ENCODE data around the gene MED12. TPM values are rescaled to one million over a fixed set of nuclear protein-coding genes. Genes with fewer than 3 reads are reported as not detected.
A peak's percentile ranks its signal among the peaks of the same experiment; 100 is the strongest.

Gene MED12
- 42.7 TPM for total RNA-seq
- 5.2 TPM for polyA plus RNA-seq (ENCODE audit: insufficient read depth, low read depth, low replicate concordance)
- long read RNA-seq, donor 1, partial matches to known transcripts, result 0 of 1 reads
- long read RNA-seq, donor 1, other reads (novel, unspliced or antisense), result 0 of 1 reads
- long read RNA-seq, donor 2, partial matches to known transcripts, result 5 of 7 reads
- long read RNA-seq, donor 2, other reads (novel, unspliced or antisense), result 0 of 7 reads
- long read RNA-seq, donor 3, partial matches to known transcripts, result 9 of 9 reads
- long read RNA-seq, donor 3, other reads (novel, unspliced or antisense), result 0 of 9 reads
- long read RNA-seq, donor 4, result 0 reads
- long read RNA-seq, donor 5, result 0 reads
- long read RNA-seq, donor 6, result 0 reads
- long read RNA-seq, donor 7, partial matches to known transcripts, result 2 of 4 reads
- long read RNA-seq, donor 7, other reads (novel, unspliced or antisense), result 2 of 4 reads
- long read RNA-seq, donor 8, result 0 reads
- long read RNA-seq, donor 9, partial matches to known transcripts, result 0 of 1 reads
- long read RNA-seq, donor 9, other reads (novel, unspliced or antisense), result 0 of 1 reads
- long read RNA-seq, donor 10, partial matches to known transcripts, result 0 of 1 reads
- long read RNA-seq, donor 10, other reads (novel, unspliced or antisense), result 0 of 1 reads

- DNase-seq, result peak; percentile 90 to 96 (median 92)
Observed at GRCh38 chrX:71118032-71118984, at the start of gene MED12. Gene MED12 (plus strand): TSS chrX:71118596. CDS start chrX:71118755, 159 bp downstream.

GRCh38 chrX:71070531-71070930 is 47.9 kb upstream of the MED12 start:
- intact Hi-C loops (cut with DNase I), result no loop called here
- Histone ChIP-seq H3K9me3 (ENCODE audit: control insufficient read depth in 2 of 3, insufficient read depth in 1 of 3, low read length in 3 of 3) (no peaks in the 10 kb centered on the region), H3K9ac (ENCODE audit: low read length in 3 of 3) (no peak overlapping the region), H3K4me1 (ENCODE audit: control insufficient read depth in 2 of 3, insufficient read depth in 2 of 3, low read depth in 1 of 3, low read length in 3 of 3) (peaks cover 0 to 2% (median 0%) of the 10 kb centered on the region in 3 donors), H3K4me3 (ENCODE audit: low read length in 3 of 3) (no peak overlapping the region), H3K27me3 (ENCODE audit: control insufficient read depth, insufficient read depth, low read length) (no peaks in the 10 kb centered on the region), H3K36me3 (ENCODE audit: control insufficient read depth in 2 of 3, insufficient read depth in 3 of 3, low read length in 3 of 3) (no peaks in the 10 kb centered on the region), H3K27ac (ENCODE audit: low read depth in 2 of 2, low read length in 2 of 2) (no peak overlapping the region)
- FAIRE-seq, result no peak
- no peak for TF ChIP-seq CTCF (IDR thresholded peaks at IDR 0.05; ENCODE audit: borderline replicate concordance, extremely low read depth, insufficient read depth)
- no peak for DNase-seq

More at GRCh38 chrX:71118032-71118984, at the start of gene MED12:
- peaks cover 0 to 8% (median 0%) of the 10 kb centered on the region in 3 donors for H3K4me1 ChIP-seq (ENCODE audit: control insufficient read depth in 2 of 3, insufficient read depth in 2 of 3, low read depth in 1 of 3, low read length in 3 of 3)
- TF ChIP-seq CTCF (IDR thresholded peaks at IDR 0.05; ENCODE audit: borderline replicate concordance, extremely low read depth, insufficient read depth), result no peak
- peak within 1 kb of the TSS; percentile 71 to 84 (median 82) for H3K4me3 ChIP-seq (ENCODE audit: low read length in 3 of 3)
- peak within 1 kb of the TSS; percentile 57 to 75 for H3K27ac ChIP-seq (ENCODE audit: low read depth in 2 of 2, low read length in 2 of 2)
- intact Hi-C loops (cut with DNase I), result no loop called here
- H3K36me3 ChIP-seq (ENCODE audit: control insufficient read depth in 2 of 3, insufficient read depth in 3 of 3, low read length in 3 of 3), result peaks cover 0 to 17% (median 13%) of the 10 kb centered on the region in 3 donors
- no peak for FAIRE-seq
- H3K9me3 ChIP-seq (ENCODE audit: control insufficient read depth in 2 of 3, insufficient read depth in 1 of 3, low read length in 3 of 3), result no peaks in the 10 kb centered on the region
- peak within 1 kb of the TSS; percentile 55 to 79 (median 75) for H3K9ac ChIP-seq (ENCODE audit: low read length in 3 of 3)
- H3K27me3 ChIP-seq (ENCODE audit: control insufficient read depth, insufficient read depth, low read length), result no peaks in the 10 kb centered on the region

- Histone ChIP-seq H3K9ac (ENCODE audit: low read length in 3 of 3) (no peak overlapping the region), H3K4me1 (ENCODE audit: control insufficient read depth in 2 of 3, insufficient read depth in 2 of 3, low read depth in 1 of 3, low read length in 3 of 3) (no peaks in the 10 kb centered on the region), H3K27ac (ENCODE audit: low read depth in 2 of 2, low read length in 2 of 2) (no peak overlapping the region), H3K4me3 (ENCODE audit: low read length in 3 of 3) (no peak overlapping the region), H3K27me3 (ENCODE audit: control insufficient read depth, insufficient read depth, low read length) (no peaks in the 10 kb centered on the region), H3K9me3 (ENCODE audit: control insufficient read depth in 2 of 3, insufficient read depth in 1 of 3, low read length in 3 of 3) (no peaks in the 10 kb centered on the region), H3K36me3 (ENCODE audit: control insufficient read depth in 2 of 3, insufficient read depth in 3 of 3, low read length in 3 of 3) (no peaks in the 10 kb centered on the region)
- FAIRE-seq (no peak), DNase-seq (no peak)
- TF ChIP-seq CTCF (IDR thresholded peaks at IDR 0.05; ENCODE audit: borderline replicate concordance, extremely low read depth, insufficient read depth), result no peak
- intact Hi-C loops (cut with DNase I), result no loop called here
Observed at GRCh38 chrX:71081330-71082123, 36.9 kb upstream of the MED12 start.

Data from kidney (tissue), 22 donors.